KMS-11 (cell line): ENCODE measurements around the gene PPIA.

Experiments used
- H2AFZ ChIP-seq: fragments of 200-600 bp; sonication (generic); 2 replicates; pipeline ENCODE4 v1.6.1; 2016; ENCODE audit warnings: antibody characterized with exemption, mixed run types, low read depth
- H3K27ac ChIP-seq: fragments of 200-600 bp; sonication (generic); 2 replicates; pipeline ENCODE4 v1.6.1; 2016; ENCODE audit warnings: mild to moderate bottlenecking, mixed run types
- H3K27me3 ChIP-seq: fragments of 200-600 bp; sonication (generic); 2 replicates; pipeline ENCODE4 v1.6.1; 2017; ENCODE audit warnings: mild to moderate bottlenecking, low read depth, mixed run types, moderate library complexity; ENCODE audit not compliant: insufficient read depth
- H3K36me3 ChIP-seq: fragments of 200-600 bp; sonication (generic); 2 replicates; pipeline ENCODE4 v1.6.1; 2017; ENCODE audit warnings: mild to moderate bottlenecking, mixed run types; ENCODE audit not compliant: insufficient read depth
- H3K4me1 ChIP-seq: fragments of 200-600 bp; sonication (generic); 2 replicates; pipeline ENCODE4 v1.6.1; 2016; ENCODE audit warnings: mild to moderate bottlenecking, low read depth, mixed run types; ENCODE audit not compliant: poor library complexity, severe bottlenecking
- H3K4me2 ChIP-seq: fragments of 200-600 bp; sonication (generic); 2 replicates; pipeline ENCODE4 v1.7.0; 2016; ENCODE audit warnings: mild to moderate bottlenecking, mixed run types
- H3K4me3 ChIP-seq: fragments of 200-600 bp; sonication (generic); IDR thresholded peaks from 2 replicates; pipeline ENCODE4 v1.6.1; 2017; ENCODE audit warnings: low read depth, low read length, mixed read lengths; ENCODE audit not compliant: insufficient read depth
- H3K79me2 ChIP-seq: fragments of 200-600 bp; sonication (generic); 2 replicates; pipeline ENCODE4 v1.6.1; 2016; ENCODE audit warnings: low read depth, mixed run types; ENCODE audit not compliant: insufficient read depth
- H3K9ac ChIP-seq: fragments of 200-600 bp; sonication (generic); 2 replicates; pipeline ENCODE4 v1.6.1; 2016; ENCODE audit warnings: mild to moderate bottlenecking, mixed run types
- H4K20me1 ChIP-seq: fragments of 200-600 bp; sonication (generic); 2 replicates; pipeline ENCODE4 v1.6.1; 2016; ENCODE audit warnings: mild to moderate bottlenecking, mixed run types; ENCODE audit not compliant: insufficient read depth
- TF ChIP-seq, protein P1 (sequence below): fragments of 200-600 bp; sonication (generic); conservative IDR thresholded peaks from 2 replicates; pipeline ENCODE4 v1.6.1; 2017; ENCODE audit warnings: low read depth, mild to moderate bottlenecking, antibody characterized with exemption, low read length, moderate library complexity, mixed read lengths

Gene PPIA

GRCh38 chr7:44847920-44848634 is 51.6 kb downstream of the PPIA start, which contains the start of gene H2AZ2:
H2AZ2 (minus strand) TSS chr7:44848087; CDS start chr7:44847971, 116 bp downstream.
- peak within 1 kb of the TSS; percentile 80 for H3K27ac ChIP-seq

DNA sequence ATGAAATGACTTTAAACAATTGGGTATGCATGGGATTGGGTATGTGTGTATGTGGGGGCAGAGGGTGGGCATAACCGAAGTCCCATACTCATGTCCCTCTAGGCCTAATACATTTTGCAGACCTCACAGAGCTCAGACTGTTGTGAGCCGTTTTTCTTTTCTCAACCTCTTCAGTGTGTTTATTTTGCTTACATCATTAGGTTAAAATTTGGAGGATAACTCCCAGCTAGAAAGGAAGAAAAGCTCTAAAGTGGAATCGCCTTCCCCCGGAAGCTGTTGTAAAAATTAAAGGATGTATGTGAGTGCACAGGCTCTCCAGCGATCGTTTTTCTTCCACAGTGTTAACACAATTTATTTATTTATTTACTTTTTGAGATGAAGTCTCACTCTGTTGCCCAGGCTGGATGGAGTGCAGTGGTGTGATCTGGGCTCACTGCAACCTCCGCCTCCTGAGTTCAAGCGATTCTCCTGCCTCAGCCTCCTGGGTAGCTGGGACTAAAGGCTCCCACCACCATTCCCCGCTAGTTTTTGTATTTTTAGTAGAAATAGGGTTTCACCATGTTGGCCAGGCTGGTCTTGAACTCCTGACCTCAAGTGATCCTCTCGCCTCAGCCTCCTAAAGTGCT is 52.9 kb downstream of the PPIA start:
- TF ChIP-seq, protein P1, sequence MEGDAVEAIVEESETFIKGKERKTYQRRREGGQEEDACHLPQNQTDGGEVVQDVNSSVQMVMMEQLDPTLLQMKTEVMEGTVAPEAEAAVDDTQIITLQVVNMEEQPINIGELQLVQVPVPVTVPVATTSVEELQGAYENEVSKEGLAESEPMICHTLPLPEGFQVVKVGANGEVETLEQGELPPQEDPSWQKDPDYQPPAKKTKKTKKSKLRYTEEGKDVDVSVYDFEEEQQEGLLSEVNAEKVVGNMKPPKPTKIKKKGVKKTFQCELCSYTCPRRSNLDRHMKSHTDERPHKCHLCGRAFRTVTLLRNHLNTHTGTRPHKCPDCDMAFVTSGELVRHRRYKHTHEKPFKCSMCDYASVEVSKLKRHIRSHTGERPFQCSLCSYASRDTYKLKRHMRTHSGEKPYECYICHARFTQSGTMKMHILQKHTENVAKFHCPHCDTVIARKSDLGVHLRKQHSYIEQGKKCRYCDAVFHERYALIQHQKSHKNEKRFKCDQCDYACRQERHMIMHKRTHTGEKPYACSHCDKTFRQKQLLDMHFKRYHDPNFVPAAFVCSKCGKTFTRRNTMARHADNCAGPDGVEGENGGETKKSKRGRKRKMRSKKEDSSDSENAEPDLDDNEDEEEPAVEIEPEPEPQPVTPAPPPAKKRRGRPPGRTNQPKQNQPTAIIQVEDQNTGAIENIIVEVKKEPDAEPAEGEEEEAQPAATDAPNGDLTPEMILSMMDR, result no peak
- H3K36me3 ChIP-seq, result no peaks in the 10 kb centered on the region
- no peak overlapping the region for H3K4me3 ChIP-seq

More at GRCh38 chr7:44847920-44848634, 51.6 kb downstream of the PPIA start, which contains the start of gene H2AZ2:
- TF ChIP-seq, protein P1, result peak; percentile 53; the same call in 1 of the 2 replicates
- H3K36me3 ChIP-seq, result no peaks in the 10 kb centered on the region
- H3K27me3 ChIP-seq, result no peaks in the 10 kb centered on the region
- H3K9ac ChIP-seq, result peak within 1 kb of the TSS; percentile 88
- peaks cover 29% of the 10 kb centered on the region for H4K20me1 ChIP-seq
- peaks cover 42% of the 10 kb centered on the region for H3K79me2 ChIP-seq
- peak within 1 kb of the TSS; percentile 75 for H2AFZ ChIP-seq
- H3K4me3 ChIP-seq, result no peak within 1 kb of the TSS
- H3K4me1 ChIP-seq, result peaks cover 42% of the 10 kb centered on the region
- H3K4me2 ChIP-seq, result peak within 1 kb of the TSS; percentile 74

GRCh38 chr7:44849885-44850544 is 53.5 kb downstream of the PPIA start:
- peaks cover 40% of the 10 kb centered on the region for H3K4me1 ChIP-seq
- H4K20me1 ChIP-seq, result peaks cover 21% of the 10 kb centered on the region
- no peak overlapping the region for H3K27ac ChIP-seq
- TF ChIP-seq, protein P1, result no peak
- H3K4me2 ChIP-seq, result no peak overlapping the region
- no peak overlapping the region for H3K9ac ChIP-seq
- H3K79me2 ChIP-seq, result peaks cover 23% of the 10 kb centered on the region
- H3K36me3 ChIP-seq, result no peaks in the 10 kb centered on the region
- no peak overlapping the region for H2AFZ ChIP-seq
- H3K4me3 ChIP-seq, result no peak overlapping the region
- no peaks in the 10 kb centered on the region for H3K27me3 ChIP-seq

More for the DNA sequence above, 52.9 kb downstream of the PPIA start:
- 0 out of 2 replicates have a peak overlapping the region, but pooled peaks have one; percentile 75 for H2AFZ ChIP-seq
- H3K27ac ChIP-seq, result peak overlapping the region; percentile 80; the same call in 1 of the 2 replicates
- H3K27me3 ChIP-seq, result no peaks in the 10 kb centered on the region
- H3K9ac ChIP-seq, result peak overlapping the region; percentile 88; the same call in 1 of the 2 replicates
- peaks cover 29% of the 10 kb centered on the region for H3K79me2 ChIP-seq
- H4K20me1 ChIP-seq, result peaks cover 27% of the 10 kb centered on the region
- peak overlapping the region; percentile 71; the same call in 1 of the 2 replicates for H3K4me2 ChIP-seq
- peaks cover 45% of the 10 kb centered on the region for H3K4me1 ChIP-seq

DNA sequence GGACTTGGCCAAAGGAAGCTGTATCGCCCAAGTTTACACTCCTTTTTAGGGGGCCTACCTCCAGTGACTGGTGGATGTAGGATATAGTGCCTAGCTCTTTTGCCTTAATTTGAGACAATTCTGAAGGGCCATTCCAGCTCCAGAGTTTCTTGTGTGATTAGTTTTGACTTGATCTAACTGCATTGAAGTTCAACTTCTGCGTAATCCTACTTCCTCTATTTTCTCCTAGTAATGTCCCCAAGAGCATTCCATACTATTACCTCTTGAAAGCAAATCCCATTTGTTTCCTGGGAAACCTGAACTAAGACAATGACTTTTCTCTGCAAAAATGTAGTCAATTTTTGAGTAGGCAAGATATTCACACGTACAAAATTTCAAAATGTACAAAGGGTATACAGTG is 56.1 kb downstream of the PPIA start:
- H3K27me3 ChIP-seq, result no peaks in the 10 kb centered on the region
- TF ChIP-seq, protein P1, result no peak
- H4K20me1 ChIP-seq, result no peaks in the 10 kb centered on the region
- no peak overlapping the region for H3K27ac ChIP-seq
- no peaks in the 10 kb centered on the region for H3K36me3 ChIP-seq
- peaks cover 27% of the 10 kb centered on the region for H3K4me1 ChIP-seq
- H2AFZ ChIP-seq, result no peak overlapping the region
- H3K9ac ChIP-seq, result no peak overlapping the region
- H3K4me3 ChIP-seq, result no peak overlapping the region
- no peak overlapping the region for H3K4me2 ChIP-seq
- H3K79me2 ChIP-seq, result no peaks in the 10 kb centered on the region
